Glutamatergic neuron (in vitro differentiated cells): ENCODE data around the gene ABCG2. TPM values are rescaled to one million over a fixed set of nuclear protein-coding genes. Genes with fewer than 3 reads are reported as not detected.
A peak's percentile ranks its signal among the peaks of the same experiment; 100 is the strongest.
"Not testable (repeated sequence)": the region's sequence is repeated elsewhere in the genome, so short reads cannot be mapped to it uniquely, and the experiment has no call there.

Experiments used
- DNase-seq: peaks from one replicate; pipeline ENCODE4 v3.0.0; 2022
- H3K27ac Mint-ChIP-seq: one replicate; pipeline ENCODE4 v1.8.0; 2020; ENCODE audit warnings: mild to moderate bottlenecking, mixed read lengths, inconsistent platforms; ENCODE audit not compliant: unreplicated experiment
- H3K27me3 Mint-ChIP-seq: one replicate; pipeline ENCODE4 v1.8.0; 2020; ENCODE audit warnings: mild to moderate bottlenecking, moderate library complexity, mixed read lengths, inconsistent platforms; ENCODE audit not compliant: unreplicated experiment
- H3K36me3 Mint-ChIP-seq: one replicate; pipeline ENCODE4 v1.8.0; 2020; ENCODE audit warnings: mild to moderate bottlenecking, mixed read lengths, inconsistent platforms; ENCODE audit not compliant: unreplicated experiment
- H3K4me1 Mint-ChIP-seq: one replicate; pipeline ENCODE4 v1.8.0; 2020; ENCODE audit warnings: mild to moderate bottlenecking, low read depth, mixed read lengths, inconsistent platforms; ENCODE audit not compliant: unreplicated experiment
- H3K4me3 Mint-ChIP-seq: one replicate; pipeline ENCODE4 v1.8.0; 2020; ENCODE audit warnings: mild to moderate bottlenecking, mixed read lengths, inconsistent platforms; ENCODE audit not compliant: unreplicated experiment
- H3K9me3 Mint-ChIP-seq: one replicate; pipeline ENCODE4 v1.8.0; 2020; ENCODE audit warnings: mild to moderate bottlenecking, moderate library complexity, mixed read lengths, inconsistent platforms; ENCODE audit not compliant: unreplicated experiment
- total RNA-seq: library from RNA; stranded (reverse); fragmentation: NEBNext Ultra II Directional; extraction: Animal tissue kit (Norgen Biotek cat#: 25700); gene quantifications from one replicate; pipeline ENCODE4 v1.2.1, GENCODE V29; 2021; ENCODE audit not compliant: unreplicated experiment
- TF ChIP-seq, protein P1 (sequence below): fragments of 200-600 bp; sonication (generic); IDR thresholded peaks from one replicate; pipeline ENCODE4 v1.5.0; 2021; ENCODE audit not compliant: partially characterized antibody, unreplicated experiment

ABCG2 gene
- total RNA-seq, 1 donor from 2014 or later = not detected

DNA sequence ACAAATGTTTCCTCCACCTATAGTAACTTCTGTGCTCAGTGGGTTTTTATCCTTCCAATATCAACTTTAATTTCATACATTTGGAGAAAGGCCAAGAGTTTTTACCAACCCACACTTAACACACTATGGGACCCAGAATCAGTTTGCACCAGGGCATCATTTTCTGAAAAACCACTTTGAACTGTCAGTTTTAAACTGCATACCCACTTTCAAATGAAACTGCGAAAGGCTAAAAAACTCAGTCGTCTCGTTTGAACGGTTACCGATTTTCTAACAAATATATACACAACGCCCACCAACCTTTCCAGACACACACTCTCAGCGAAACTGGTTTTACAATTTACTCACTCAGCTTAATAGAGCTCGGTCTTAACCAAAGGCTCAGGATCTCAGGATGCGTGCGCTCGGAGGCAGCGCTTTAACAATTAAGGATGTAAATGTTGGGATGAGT is 376 bp downstream of the ABCG2 start:
- TF ChIP-seq, protein P1, sequence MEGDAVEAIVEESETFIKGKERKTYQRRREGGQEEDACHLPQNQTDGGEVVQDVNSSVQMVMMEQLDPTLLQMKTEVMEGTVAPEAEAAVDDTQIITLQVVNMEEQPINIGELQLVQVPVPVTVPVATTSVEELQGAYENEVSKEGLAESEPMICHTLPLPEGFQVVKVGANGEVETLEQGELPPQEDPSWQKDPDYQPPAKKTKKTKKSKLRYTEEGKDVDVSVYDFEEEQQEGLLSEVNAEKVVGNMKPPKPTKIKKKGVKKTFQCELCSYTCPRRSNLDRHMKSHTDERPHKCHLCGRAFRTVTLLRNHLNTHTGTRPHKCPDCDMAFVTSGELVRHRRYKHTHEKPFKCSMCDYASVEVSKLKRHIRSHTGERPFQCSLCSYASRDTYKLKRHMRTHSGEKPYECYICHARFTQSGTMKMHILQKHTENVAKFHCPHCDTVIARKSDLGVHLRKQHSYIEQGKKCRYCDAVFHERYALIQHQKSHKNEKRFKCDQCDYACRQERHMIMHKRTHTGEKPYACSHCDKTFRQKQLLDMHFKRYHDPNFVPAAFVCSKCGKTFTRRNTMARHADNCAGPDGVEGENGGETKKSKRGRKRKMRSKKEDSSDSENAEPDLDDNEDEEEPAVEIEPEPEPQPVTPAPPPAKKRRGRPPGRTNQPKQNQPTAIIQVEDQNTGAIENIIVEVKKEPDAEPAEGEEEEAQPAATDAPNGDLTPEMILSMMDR = no peak
- no peak overlapping the region for H3K27ac Mint-ChIP-seq
- peaks cover 4% of the 10 kb centered on the region for H3K27me3 Mint-ChIP-seq
- peaks cover 3% of the 10 kb centered on the region for H3K4me1 Mint-ChIP-seq
- H3K9me3 Mint-ChIP-seq = no peaks in the 10 kb centered on the region
- no peaks in the 10 kb centered on the region for H3K36me3 Mint-ChIP-seq
- H3K4me3 Mint-ChIP-seq = peak overlapping the region; percentile 79
- DNase-seq = no peak

DNA sequence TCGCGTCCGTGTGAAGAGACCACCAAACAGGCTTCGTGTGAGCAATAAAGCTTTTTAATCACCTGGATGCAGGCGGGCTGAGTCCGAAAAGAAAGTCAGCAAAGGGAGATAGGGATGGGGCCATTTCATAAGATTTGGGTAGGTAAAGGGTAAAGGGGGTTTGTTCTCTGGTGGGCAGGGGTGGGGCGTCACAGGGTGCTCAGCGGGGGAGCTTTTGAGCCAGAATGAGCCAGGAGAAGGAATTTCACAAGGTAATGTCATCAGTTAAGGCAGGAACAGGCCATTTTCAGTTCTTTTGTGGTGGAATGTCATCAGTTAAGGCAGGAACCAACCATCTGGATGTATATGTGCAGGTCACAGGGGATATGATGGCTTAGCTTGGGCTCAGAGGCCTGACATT is 6.1 kb downstream of the ABCG2 start:
- H3K27ac Mint-ChIP-seq = not testable (repeated sequence)

DNA sequence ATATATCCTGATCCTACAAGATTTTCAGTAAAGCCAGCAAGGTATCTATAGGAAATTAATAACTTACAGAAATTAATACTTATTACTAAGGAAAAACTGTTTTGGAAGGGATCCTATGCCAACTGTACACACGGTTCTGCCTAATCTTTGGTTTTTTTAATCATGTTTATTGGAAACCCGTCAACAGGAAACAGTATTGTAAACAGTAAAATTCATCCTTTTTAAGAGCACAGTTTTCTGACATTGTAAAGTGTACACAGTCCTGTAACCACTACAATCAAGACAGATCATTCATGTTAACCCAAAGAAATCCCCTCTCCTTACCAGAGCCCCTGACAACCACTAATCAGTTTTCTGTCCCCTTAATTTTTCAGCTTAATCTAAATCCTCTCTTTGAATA is 9.9 kb downstream of the ABCG2 start:
- Mint-ChIP-seq H3K27ac (no peak overlapping the region), H3K4me1 (no peaks in the 10 kb centered on the region), H3K27me3 (no peaks in the 10 kb centered on the region), H3K36me3 (no peaks in the 10 kb centered on the region), H3K9me3 (no peaks in the 10 kb centered on the region), H3K4me3 (no peak overlapping the region)
- TF ChIP-seq, protein P1 = no peak
- DNase-seq = no peak

More for the DNA sequence above, 6.1 kb downstream of the ABCG2 start:
- not testable (repeated sequence) for H3K27me3 Mint-ChIP-seq, H3K4me3 Mint-ChIP-seq, DNase-seq, H3K9me3 Mint-ChIP-seq, H3K36me3 Mint-ChIP-seq, H3K4me1 Mint-ChIP-seq

DNA sequence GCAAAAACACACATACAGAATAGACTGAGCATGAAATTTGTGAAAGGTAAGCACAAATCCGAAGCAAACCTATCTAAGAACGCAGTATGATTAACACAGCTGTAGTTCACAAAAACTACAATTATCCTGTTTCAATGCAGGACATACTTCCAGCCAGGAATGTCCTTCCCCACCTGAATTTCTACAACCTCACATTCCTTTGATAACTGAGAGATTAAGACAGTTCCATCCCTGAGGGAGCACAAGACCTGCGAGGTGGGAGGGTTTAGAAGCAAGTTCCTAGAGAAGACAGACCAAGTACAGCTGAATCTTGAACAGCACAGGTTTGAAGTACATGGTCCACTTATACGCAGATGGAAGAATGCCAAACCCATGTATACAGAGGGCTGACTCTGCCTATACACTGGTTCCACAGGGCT is 10.6 kb downstream of the ABCG2 start:
- TF ChIP-seq, protein P1 = no peak
- H3K4me1 Mint-ChIP-seq = no peaks in the 10 kb centered on the region
- no peaks in the 10 kb centered on the region for H3K36me3 Mint-ChIP-seq
- H3K9me3 Mint-ChIP-seq = no peaks in the 10 kb centered on the region
- H3K27me3 Mint-ChIP-seq = no peaks in the 10 kb centered on the region
- H3K4me3 Mint-ChIP-seq = no peak overlapping the region
- DNase-seq = no peak
- no peak overlapping the region for H3K27ac Mint-ChIP-seq

DNA sequence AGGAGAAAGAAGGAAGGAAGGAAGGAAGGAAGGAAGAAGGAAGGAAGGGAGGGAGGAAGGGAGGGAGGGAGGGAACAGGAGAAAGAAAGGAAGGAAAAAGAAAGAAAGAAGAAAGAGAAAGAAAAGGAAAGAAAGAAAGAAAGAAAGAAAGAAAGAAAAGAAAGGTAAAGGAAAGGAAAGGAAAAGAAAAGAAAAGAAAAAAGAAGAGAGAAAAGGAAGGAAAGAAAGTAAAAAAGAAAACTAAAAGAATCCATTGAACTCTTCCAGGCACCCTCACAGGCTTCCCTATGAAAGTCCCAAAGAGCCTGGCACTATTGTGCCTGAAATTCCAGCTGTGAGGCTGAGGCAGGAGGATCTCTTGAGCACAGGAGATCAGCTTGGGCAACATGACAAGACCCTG is 11.5 kb downstream of the ABCG2 start:
- no peak overlapping the region for H3K4me3 Mint-ChIP-seq
- TF ChIP-seq, protein P1 = no peak
- H3K36me3 Mint-ChIP-seq = no peaks in the 10 kb centered on the region
- H3K4me1 Mint-ChIP-seq = no peaks in the 10 kb centered on the region
- H3K9me3 Mint-ChIP-seq = no peaks in the 10 kb centered on the region
- no peak overlapping the region for H3K27ac Mint-ChIP-seq
- DNase-seq = no peak
- no peaks in the 10 kb centered on the region for H3K27me3 Mint-ChIP-seq

DNA sequence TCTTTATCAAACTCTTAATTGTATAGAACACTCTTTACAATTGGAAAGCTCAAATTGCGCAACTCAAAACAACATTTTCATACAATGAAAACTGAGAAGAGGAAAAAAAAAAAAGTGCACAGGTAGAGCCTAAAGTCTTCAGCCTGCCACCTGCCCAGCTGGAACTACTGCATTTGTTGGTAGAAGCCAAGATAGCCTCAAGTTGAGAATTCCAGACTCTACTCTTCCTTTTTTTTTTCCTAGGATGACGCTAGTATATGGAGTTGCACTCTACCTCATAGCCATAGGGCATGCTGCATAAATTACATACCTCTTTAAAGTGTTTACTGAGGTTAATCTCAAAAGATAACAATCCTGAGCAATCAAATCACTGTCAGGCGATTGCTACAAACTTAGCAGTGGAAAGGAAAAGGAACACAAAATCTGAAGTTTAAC is 13.6 kb downstream of the ABCG2 start:
- H3K36me3 Mint-ChIP-seq = no peaks in the 10 kb centered on the region
- DNase-seq = no peak
- TF ChIP-seq, protein P1 = no peak
- H3K4me3 Mint-ChIP-seq = no peak overlapping the region
- no peaks in the 10 kb centered on the region for H3K27me3 Mint-ChIP-seq
- no peaks in the 10 kb centered on the region for H3K9me3 Mint-ChIP-seq
- no peaks in the 10 kb centered on the region for H3K4me1 Mint-ChIP-seq
- H3K27ac Mint-ChIP-seq = no peak overlapping the region
